ENCODE data around the gene PRPSAP1.

PRPSAP1 gene

GRCh38 chr17:76345377-76345974 is 8.2 kb downstream of the PRPSAP1 start:
- no peak for TF ChIP-seq JUND (IDR thresholded peaks at IDR 0.05; ENCODE audit: low read depth)
- in situ Hi-C loops (cut with HindIII; ENCODE audit: low pct_unique_long_range_greater_than_20kb, low sequenced_read_pairs), result no loop called here
- no peak for DNase-seq (ENCODE audit: low read depth in 1 of 2, low spot score in 1 of 2)

GRCh38 chr17:76343106-76343505 is 10.6 kb downstream of the PRPSAP1 start:
- DNase-seq (ENCODE audit: low read depth in 1 of 2, low spot score in 1 of 2), result no peak
- in situ Hi-C loops (cut with HindIII; ENCODE audit: low pct_unique_long_range_greater_than_20kb, low sequenced_read_pairs), result no loop called here
- no peak for TF ChIP-seq JUND (IDR thresholded peaks at IDR 0.05; ENCODE audit: low read depth)

GRCh38 chr17:76341301-76341700 is 12.4 kb downstream of the PRPSAP1 start:
- in situ Hi-C loops (cut with HindIII; ENCODE audit: low pct_unique_long_range_greater_than_20kb, low sequenced_read_pairs), result no loop called here

GRCh38 chr17:76337413-76337777 is 16.3 kb downstream of the PRPSAP1 start:
- no peak for DNase-seq (ENCODE audit: low read depth in 1 of 2, low spot score in 1 of 2)
- no peak for TF ChIP-seq JUND (IDR thresholded peaks at IDR 0.05; ENCODE audit: low read depth)
- in situ Hi-C loops (cut with HindIII; ENCODE audit: low pct_unique_long_range_greater_than_20kb, low sequenced_read_pairs), result no loop called here

More at GRCh38 chr17:76341301-76341700, 12.4 kb downstream of the PRPSAP1 start:
- TF ChIP-seq JUND (IDR thresholded peaks at IDR 0.05; ENCODE audit: low read depth), result no peak
- DNase-seq (ENCODE audit: low read depth in 1 of 2, low spot score in 1 of 2), result no peak

GRCh38 chr17:76336756-76337412 is 16.8 kb downstream of the PRPSAP1 start:
- TF ChIP-seq JUND (IDR thresholded peaks at IDR 0.05; ENCODE audit: low read depth), result no peak
- in situ Hi-C loops (cut with HindIII; ENCODE audit: low pct_unique_long_range_greater_than_20kb, low sequenced_read_pairs), result no loop called here
- no peak for DNase-seq (ENCODE audit: low read depth in 1 of 2, low spot score in 1 of 2)

GRCh38 chr17:76335716-76336381 is 17.9 kb downstream of the PRPSAP1 start:
- in situ Hi-C loops (cut with HindIII; ENCODE audit: low pct_unique_long_range_greater_than_20kb, low sequenced_read_pairs), result no loop called here
- no peak for DNase-seq (ENCODE audit: low read depth in 1 of 2, low spot score in 1 of 2)

GRCh38 chr17:76333673-76334505 is 19.8 kb downstream of the PRPSAP1 start:
- in situ Hi-C loops (cut with HindIII; ENCODE audit: low pct_unique_long_range_greater_than_20kb, low sequenced_read_pairs), result no loop called here
- TF ChIP-seq JUND (IDR thresholded peaks at IDR 0.05; ENCODE audit: low read depth), result no peak
- no peak for DNase-seq (ENCODE audit: low read depth in 1 of 2, low spot score in 1 of 2)

More at GRCh38 chr17:76335716-76336381, 17.9 kb downstream of the PRPSAP1 start:
- no peak for TF ChIP-seq JUND (IDR thresholded peaks at IDR 0.05; ENCODE audit: low read depth)

GRCh38 chr17:76331083-76331482 is 22.6 kb downstream of the PRPSAP1 start:
- in situ Hi-C loops (cut with HindIII; ENCODE audit: low pct_unique_long_range_greater_than_20kb, low sequenced_read_pairs), result no loop called here
- peak in 1 of 2 experiments; percentile 72 for DNase-seq (ENCODE audit: low read depth in 1 of 2, low spot score in 1 of 2)

GRCh38 chr17:76329664-76330063 is 24.1 kb downstream of the PRPSAP1 start:
- in situ Hi-C loops (cut with HindIII; ENCODE audit: low pct_unique_long_range_greater_than_20kb, low sequenced_read_pairs), result no loop called here
- TF ChIP-seq JUND (IDR thresholded peaks at IDR 0.05; ENCODE audit: low read depth), result no peak
- DNase-seq (ENCODE audit: low read depth in 1 of 2, low spot score in 1 of 2), result no peak

More at GRCh38 chr17:76331083-76331482, 22.6 kb downstream of the PRPSAP1 start:
- TF ChIP-seq JUND (IDR thresholded peaks at IDR 0.05; ENCODE audit: low read depth), result no peak

GRCh38 chr17:76327696-76328095 is 26.0 kb downstream of the PRPSAP1 start:
- DNase-seq (ENCODE audit: low read depth in 1 of 2, low spot score in 1 of 2), result no peak
- in situ Hi-C loops (cut with HindIII; ENCODE audit: low pct_unique_long_range_greater_than_20kb, low sequenced_read_pairs), result no loop called here
- no peak for TF ChIP-seq JUND (IDR thresholded peaks at IDR 0.05; ENCODE audit: low read depth)

- in situ Hi-C loops (cut with HindIII; ENCODE audit: low pct_unique_long_range_greater_than_20kb, low sequenced_read_pairs), result no loop called here
- no peak for TF ChIP-seq JUND (IDR thresholded peaks at IDR 0.05; ENCODE audit: low read depth)
- no peak for DNase-seq (ENCODE audit: low read depth in 1 of 2, low spot score in 1 of 2)
Measured at GRCh38 chr17:76326306-76326705, 27.4 kb downstream of the PRPSAP1 start.

- DNase-seq (ENCODE audit: low read depth in 1 of 2, low spot score in 1 of 2), result no peak
- TF ChIP-seq JUND (IDR thresholded peaks at IDR 0.05; ENCODE audit: low read depth), result no peak
- in situ Hi-C loops (cut with HindIII; ENCODE audit: low pct_unique_long_range_greater_than_20kb, low sequenced_read_pairs), result no loop called here
Measured at GRCh38 chr17:76318586-76318985, 35.1 kb downstream of the PRPSAP1 start.

All from T47D (cell line).